Fibroblast of skin of scalp (primary cell): ENCODE measurements around the gene APOM.
A peak's percentile ranks its signal among the peaks of the same experiment; 100 is the strongest.

Source experiments
- DNase-seq: peaks from one replicate; pipeline ENCODE4 v3.0.0-alpha.2; 2013

APOM gene

DNA sequence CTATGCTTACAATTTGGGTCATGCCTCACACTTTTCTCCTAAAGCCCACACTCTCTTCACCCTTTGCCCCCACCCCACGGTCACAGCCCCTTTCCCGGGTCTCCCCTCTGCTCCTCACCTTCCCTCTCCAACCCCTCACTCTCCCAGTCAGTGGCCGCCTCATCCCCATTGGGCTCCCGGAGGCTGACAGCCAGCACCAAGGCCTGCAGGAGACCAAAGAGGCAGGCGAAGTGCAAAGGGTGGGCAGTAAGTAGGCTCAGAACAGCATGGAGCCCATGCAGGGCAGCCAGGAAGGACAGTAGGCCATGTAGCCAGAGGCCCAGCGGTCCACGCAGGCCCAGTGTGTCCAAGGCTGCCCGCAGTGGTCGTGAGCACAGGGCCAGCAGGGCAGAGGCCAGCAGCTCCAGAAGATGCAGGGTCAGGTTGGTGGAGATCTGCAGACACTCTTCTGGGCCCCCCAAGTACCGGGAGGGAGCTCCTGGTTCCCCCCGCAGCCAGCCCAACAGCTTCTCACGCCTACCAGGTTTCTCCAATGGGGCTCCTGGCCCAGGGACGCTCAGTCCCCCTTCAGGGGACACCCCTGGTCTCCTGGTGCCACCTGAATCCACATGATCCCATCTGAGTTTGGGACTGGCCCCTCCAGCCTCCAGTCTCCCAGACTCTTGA, 3.4 kb downstream of the APOM start:
- DNase-seq, result no peak

DNA sequence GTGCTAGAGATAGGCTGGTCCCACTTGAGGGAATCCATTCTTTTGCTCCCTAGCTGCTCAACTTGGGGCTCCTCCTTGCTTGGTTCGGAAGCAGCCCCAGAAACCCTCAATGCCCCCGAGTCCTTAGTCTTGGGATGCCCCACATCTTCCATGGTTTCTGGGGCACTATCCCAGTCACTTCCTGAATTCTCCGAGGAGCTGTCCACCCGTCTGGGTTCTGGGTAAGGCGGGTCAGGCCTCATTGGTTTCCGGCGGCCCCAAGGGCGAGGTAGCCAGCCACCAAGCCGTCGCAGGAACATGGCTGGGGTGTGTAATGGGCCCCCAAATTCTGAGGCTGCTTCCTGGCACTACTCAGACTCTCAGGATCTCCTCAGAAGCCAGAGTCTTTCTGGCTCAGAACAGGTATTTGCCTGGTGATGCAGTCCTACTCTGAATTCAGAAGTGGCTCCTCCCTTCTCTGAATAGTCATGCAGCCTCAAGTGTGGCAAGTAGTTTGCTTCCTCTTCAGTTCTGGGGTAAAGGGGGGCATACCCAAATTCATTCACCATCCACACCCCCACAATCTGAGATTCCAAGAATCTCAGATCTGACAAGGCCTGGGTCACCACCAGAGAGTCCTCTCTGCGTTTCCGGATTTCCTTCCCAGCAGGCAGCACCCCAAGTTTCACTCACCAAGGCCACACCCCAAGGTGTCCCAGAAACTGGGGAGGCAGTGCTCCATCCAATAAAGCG, 4.1 kb downstream of the APOM start:
- DNase-seq, result no peak

DNA sequence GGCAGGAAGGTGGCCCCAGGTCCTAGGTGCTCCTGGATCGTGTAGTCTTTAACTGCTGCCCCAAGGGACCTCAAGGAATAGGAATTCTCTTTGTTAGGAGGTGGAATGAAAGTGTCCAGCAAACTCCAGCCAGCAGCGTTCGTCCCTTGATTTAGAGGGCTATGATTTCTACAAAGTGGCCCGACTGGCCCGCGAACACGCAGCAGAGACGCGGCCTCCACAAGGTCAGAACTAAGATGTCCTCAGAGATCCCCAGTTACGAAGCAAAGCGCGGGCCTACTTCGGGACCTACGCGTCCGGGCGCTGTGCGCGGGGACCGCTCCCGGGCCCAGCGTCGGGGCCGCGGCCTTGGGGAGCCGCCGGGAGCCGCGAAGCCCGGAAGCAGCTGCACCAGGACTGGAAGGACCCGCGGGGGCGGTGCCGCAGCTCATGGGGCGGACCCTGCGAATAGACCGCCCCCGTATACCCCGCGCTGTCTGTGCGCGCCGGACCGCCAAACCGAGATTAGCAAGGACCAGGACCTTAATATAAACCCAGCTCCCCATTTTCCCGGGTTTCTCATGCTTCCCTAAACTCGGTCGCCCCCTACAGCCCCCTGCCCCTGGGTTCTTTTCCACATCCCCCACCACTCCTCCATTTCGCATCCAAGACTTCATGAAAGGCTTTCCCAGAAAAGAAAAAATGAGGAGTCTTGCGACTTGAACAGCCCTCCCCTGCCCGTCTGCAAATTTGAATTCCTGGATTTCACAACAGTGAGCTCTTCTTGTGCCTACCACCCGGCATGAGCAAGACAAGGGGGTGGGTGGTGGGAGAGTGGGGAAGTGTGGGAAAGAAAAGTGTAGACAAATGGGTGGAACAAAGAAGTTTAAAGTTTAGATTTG, 4.9 kb downstream of the APOM start, which contains the start of gene C6orf47:
TSS of gene C6orf47 (minus strand) at position 398 of the 881 bp plus-strand sequence. CDS start 831 bp downstream, outside the sequence.
- peak; percentile 82 for DNase-seq

DNA sequence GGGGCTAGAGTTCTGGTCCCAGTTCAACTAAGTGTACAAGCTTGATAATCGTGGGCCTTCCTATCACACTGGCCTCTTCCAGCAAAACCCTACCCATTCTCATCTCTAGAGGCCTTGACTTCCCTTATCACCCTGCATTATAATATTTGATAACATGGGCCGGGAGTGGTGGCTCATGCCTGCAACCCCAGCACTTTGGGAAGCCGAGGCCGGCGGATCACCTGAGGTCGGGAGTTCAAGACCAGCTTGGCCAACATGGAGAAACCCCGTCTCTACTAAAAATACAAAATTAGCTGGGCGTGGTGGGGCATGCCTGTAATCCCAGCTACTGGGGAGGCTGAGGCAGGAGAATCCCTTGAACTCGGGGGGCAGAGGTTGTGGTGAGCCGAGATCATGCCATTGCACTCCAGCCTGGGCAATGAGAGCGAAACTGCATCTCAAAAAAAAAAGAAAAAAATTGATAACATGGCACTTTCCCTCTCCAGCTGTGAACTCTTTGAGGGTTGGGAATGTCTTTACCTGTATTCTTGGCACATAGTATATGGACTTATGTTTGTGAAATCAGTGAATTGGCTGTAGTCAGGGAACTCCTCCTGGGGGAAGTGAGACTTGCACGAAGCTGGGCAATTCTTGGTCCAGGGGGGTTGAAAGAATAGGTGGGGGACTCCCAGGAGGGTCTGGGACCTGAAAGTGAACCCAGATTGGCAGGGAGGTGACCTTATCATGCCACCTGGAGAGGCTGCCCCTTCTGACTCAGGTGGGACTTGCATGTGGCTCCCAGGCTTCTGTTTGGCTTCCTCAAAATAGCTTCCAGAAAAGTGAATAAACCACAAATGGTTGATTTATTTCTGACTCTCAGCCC, 5.8 kb downstream of the APOM start:
- no peak for DNase-seq

DNA sequence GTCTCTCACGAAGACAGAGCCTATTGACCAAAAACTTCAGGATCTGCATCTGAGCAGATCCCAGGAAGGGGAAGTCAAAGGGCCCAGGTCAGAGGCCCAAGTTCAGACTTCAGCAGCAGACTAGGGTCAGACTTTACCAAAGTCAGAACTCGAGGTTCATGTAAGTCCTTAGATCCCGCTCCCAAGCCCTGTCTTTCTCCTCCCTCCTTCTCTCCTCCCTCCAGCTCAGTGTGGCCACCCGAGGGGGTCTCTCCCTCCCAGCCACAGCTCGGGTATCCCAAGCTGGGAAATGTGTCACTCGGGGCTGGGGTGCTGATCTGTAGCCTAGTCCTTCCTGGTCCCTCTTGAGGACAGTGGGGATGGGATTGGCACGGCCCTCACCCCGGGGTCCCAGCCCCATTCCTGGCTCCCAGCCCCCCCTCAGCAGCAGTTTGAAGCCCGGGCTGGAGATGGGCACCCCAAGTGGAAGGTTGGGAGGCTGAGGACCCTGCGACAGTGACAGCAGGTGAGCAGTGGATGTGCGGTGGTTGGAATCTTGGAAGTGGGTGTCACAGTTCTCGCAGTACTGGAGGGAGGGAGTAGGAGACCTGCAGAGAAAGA, 6.5 kb downstream of the APOM start:
- no peak for DNase-seq

DNA sequence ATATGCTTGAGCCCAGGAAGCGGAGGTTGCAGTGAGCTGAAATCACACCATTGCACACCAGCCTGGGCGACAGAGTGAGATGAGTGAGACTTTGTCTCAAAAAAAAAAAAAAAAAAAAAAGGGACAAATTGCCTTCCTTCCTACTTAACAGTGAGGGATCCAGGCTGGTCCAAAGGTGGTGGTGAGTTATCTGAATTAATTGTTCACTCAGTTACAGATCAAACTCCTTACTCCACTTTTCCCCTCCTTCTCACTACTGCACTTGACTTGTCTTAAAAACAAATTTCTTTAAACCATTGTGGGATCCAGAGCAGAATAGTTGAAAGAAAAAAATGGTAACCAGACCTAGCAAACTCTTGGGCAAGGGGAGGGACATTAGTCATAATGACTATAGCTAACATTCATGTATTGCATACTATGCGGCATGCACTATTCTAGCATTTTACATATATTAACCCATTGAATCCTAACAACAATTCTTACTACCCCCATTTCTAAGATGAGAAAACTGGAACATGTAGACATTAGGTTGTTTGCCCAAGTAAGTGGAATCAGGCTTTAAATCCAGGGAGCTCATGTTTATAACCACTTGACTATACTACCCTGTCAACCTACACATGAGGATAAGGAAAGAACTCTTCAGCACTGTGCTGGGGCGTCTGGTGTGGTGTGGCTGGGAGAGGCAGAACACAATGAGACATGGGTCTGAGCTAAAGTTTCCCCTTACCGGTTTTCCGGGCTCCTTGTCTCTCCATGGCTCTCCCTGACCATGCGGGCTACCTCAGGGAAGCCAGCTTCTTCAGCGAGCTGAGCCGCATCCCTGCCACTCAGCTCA, 7.6 kb downstream of the APOM start:
- DNase-seq, result no peak

DNA sequence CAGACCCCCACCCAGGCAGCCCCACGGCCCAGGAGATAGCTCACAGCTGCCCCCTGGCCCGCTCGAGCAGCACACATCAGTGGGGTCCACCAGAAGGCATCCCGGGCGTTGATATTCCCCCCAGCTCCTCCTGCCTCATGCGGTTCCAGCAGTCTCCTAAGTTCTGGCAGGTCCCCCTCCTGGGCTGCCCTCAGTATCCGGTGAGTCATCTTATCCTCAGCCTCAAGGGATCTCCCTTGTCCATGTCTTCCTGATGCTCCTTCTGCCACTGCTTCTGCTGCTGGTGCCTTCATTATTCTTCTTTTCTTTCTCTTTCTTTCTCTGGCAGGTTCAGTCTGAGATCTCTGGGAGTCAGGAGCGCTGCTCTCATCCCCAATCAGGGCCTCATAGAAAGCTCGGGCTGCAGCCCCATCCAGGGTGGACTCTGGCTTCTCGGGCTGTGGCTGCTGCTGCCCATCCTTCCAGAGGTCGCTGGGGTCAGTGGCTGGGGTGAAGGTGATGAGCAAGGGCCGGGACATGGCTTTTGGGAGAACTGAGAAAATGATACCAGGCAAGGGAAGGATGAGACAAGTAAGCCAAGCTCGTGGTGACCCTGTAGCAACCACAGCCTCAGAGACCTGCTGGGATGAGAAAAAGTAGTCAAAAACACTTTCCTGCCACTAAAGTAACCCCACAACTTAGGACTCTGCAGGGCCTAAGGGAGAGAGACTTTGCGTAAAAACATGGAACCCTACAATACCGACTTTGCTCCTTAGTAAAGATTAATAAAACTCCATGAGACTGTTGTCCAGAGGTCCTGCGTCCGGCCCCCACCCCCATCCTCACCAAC, 8.5 kb downstream of the APOM start:
- DNase-seq, result peak; percentile 82

DNA sequence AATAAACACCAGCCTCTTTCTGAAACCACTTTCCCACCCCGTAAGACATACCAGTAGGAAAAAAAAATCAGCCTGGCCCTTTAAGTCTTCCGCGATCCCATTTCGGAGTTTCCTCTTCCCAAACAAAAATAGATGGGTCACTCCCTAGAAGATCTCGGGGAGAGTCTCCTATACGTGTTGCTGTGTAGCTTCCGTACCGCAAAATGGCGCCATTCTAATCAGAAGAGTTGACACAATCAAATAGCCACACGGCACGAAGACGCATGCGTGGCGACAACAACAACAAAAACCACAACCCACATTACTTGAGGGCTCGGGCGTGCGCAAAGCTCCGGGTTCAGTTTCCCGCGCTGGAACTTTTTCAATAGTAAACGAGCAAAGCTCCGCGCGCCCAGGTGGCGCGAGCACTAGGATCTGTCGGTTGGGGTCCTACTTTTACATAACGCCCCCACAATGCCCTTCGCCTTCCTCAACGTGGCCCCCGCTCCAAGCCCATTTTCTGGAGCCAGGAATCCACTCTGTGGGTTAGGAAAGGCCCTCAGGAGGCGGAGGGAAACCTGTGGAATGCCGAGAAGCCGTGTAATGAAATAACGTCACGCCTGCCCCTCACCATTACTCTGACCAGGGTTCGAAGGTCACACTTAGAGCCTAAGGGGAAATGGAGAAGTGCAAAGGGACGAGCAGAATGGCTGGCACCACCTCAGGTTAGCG, 9.3 kb downstream of the APOM start, which contains the start of gene GPANK1:
TSS of gene GPANK1 (minus strand) at position 208 of the 711 bp plus-strand sequence. CDS start 519 bp downstream, outside the sequence.
- peak; percentile 93 for DNase-seq

DNA sequence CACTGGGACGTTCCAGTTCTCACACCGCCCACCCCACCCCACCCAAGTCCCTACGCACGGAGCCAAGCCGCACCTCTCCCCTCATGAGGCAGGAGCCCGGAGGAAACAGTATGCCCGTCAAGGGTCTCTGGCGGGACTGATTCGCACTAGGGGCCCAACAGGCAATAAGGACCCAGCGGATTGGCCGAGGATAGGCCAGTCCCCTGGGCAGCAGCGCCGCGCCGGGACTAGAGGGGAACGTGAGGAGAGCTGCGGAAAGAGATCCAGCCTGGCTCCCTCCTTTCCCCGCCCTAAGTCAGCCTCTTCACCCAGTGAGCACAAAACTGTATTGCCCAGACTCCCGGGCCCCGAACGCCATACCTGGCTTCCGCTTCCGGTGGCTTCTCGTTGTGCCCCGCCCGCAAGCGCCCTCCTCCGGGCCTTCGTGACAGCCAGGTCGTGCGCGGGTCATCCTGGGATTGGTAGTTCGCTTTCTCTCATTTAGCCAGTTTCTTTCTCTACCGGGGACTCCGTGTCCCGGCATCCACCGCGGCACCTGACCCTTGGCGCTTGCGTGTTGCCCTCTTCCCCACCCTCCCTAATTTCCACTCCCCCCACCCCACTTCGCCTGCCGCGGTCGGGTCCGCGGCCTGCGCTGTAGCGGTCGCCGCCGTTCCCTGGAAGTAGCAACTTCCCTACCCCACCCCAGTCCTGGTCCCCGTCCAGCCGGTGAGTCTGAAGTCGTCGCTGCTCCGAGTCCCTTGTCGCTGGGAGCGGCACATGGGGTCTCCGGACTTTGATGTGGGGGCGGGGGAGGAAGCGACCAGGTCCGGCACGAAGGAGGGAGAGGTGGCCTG, 10.0 kb downstream of the APOM start, which contains the start of gene CSNK2B:
TSS of gene CSNK2B (plus strand) at position 580 of the 836 bp plus-strand sequence. CDS start 752 bp downstream, outside the sequence.
- peak; percentile 98 for DNase-seq

DNA sequence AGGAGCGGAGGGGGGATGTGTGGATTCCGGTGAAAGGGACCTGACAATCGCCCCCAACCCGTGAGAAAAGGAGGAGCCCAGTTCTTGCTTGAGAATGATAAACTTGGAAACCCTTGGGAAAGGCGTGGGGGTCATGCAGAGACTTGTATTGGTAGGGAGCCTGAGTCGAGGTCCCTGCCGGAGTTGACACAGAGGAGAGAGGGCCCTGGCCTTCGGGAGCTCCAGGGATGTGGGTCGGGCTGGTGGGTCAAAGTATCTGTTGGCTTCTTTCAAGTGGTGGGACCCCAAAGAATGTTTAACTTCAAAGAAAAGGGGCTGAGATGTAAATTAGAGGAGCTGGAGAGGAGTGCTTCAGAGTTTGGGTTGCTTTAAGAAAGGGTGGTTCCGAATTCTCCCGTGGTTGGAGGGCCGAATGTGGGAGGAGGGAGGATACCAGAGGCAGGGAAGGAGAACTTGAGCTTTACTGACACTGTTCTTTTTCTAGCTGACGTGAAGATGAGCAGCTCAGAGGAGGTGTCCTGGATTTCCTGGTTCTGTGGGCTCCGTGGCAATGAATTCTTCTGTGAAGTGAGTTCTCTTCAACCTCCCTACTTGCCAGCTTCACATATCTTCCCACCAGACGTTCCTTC, 10.8 kb downstream of the APOM start:
- no peak for DNase-seq

DNA sequence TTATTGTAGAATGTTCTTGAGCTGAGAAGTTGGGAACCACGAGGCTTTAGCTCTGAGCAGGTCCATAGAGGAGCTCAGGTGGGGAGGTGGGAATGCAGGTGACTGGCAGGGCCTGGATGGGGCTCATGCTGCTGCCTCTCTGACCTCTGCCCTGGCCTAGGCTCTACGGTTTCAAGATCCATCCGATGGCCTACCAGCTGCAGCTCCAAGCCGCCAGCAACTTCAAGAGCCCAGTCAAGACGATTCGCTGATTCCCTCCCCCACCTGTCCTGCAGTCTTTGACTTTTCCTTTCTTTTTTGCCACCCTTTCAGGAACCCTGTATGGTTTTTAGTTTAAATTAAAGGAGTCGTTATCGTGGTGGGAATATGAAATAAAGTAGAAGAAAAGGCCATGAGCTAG, 14.0 kb downstream of the APOM start, which contains the start of gene LY6G5B:
TSS of gene LY6G5B (plus strand) at position 301 of the 400 bp plus-strand sequence. CDS start 975 bp downstream, outside the sequence.
- DNase-seq, result no peak

DNA sequence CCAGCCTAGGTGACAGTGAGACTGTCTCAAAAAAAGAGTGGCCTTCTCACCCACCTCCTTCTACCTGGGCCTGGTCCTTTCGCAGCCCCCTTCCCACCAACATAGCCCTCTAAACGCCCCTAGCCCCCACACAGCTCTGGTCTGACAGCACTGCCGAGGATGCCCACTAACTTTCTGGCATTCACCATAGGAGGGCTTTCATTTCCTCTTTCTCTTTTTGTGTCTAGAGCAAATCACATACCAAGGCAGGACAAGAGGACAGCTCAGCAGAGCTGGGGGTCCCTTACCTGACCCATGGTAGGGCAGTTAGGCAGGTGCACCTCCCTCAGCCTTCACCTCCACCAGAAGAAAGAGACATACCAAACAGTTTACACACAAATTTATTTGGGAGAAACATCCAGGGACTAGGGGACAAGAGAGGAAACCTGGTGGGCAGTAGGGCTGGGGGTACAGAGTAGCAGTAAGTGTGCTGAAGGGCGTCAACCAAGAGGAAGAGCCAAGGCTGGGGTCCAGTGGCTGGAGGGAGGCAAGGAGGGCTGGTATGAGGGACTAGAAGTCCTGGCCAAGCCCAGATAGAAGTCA, 20.7 kb downstream of the APOM start:
- DNase-seq, result no peak

DNA sequence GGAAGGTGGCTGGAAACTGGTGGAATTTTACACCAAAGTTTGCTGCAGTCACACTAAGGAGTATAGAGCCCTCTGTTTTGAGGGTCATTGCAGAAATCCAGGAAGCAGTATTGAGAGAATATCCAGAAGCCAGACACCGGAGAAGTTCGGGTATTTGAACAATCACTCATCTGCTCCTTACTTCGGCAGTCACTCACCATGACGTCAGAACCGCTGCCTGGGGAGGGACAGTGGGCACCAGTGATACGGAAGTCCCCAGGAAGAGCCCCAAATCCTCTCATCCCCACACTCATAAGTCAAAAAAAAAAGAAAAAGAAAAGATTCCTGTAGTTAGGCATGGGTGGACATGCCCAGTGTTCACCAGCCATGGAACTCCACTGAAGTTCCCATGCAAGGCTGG, 21.2 kb downstream of the APOM start:
- no peak for DNase-seq

DNA sequence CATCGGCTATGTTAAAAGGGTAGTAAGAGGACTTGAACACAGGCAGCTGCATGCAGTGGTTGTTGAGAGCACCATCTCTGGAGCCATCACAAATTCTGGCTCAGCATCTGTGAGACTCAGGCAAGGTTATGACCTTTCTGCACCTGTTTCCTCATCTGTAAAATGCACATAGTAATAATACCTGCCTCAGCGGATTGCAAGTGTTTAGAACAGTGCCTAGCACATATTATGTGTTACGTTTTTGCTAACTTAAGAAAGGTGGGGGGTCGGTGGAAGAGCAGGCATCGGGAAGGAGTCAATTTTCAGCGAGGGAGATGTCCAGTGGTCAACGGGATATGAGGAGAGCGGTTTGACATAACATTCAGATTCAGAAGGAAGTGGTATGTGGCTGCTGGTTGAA, 22.3 kb downstream of the APOM start:
- DNase-seq, result no peak

DNA sequence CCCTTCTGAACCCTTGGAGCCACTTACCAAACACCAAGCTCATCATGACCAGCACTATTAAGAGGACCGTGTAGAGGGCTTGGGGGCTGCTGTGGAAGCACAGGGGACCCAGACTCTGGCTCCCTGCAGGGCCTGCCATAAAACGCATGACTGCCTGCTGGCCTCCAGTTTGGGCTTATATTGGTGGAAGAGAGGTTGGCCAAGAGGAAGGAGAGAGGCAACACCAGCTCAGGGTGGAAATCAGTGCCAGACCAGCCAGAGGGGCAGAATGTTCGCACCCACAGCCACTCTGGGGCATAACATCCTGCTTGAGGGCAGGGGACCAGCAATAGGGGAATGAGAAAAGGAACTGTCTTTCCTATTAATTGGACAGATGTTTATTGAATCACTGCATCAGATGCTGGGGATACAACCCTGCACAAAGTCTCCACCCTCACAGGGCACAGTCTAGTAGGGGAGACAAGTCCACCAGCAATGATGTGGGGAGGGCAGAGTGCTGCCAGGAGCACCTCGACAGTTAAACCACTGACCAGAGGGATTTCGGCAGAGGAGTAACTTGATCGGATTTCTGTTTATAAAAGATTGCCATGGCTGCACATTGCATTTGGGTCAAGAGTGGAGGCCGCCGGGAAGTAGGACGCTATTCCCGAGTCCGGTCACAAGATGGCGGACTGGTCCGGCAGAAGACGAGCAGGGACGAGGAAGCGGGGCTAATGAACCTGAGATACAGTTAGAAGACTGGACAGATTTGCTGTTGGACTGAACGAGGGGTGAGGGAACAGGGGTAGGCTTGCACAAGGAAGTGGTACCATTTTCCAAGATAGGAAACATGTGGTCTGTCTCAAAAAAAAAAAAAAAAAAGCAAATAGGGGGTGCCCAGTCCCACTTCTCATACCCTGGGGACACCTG, 24.8 kb downstream of the APOM start, which contains the start of gene LY6G5C:
TSS of gene LY6G5C (minus strand) at position 842 of the 909 bp plus-strand sequence. CDS start at position 148, 694 bp downstream.
- peak; percentile 83 for DNase-seq
